ENCODE measurements around the gene SLC22A12.

- no peak for TF ChIP-seq CEBPB (IDR thresholded peaks at IDR 0.05)
- no peak for TF ChIP-seq REST (IDR thresholded peaks at IDR 0.05)
- TF ChIP-seq CTCF (IDR thresholded peaks at IDR 0.05) = no peak
Observed at GRCh38 chr11:64642418-64642735, 51.4 kb downstream of the SLC22A12 start.
